HCT116 (cell line): ENCODE data around the gene GATB. TPM values are rescaled to one million over a fixed set of nuclear protein-coding genes. Genes with fewer than 3 reads are reported as not detected.
A peak's percentile ranks its signal among the peaks of the same experiment; 100 is the strongest.

Source experiments
- ATAC-seq: fragments of 200-7000 bp; cut with Tn5 transposase; 2 replicates; pipeline ENCODE4 v1.9.1; 2020; ENCODE audit warnings: mild to moderate bottlenecking, moderate library complexity
- BruUV-seq: library from RNA; stranded (reverse); fragments of 400-500 nt; replicated peaks from 2 replicates; lab custom pipeline; 2021; lab: Mats Ljungman, UMichigan
- CTCF ChIA-PET: fragments of 300-600 bp; sonication (Branson Sonifier 250); formaldehyde crosslinking; loops from one replicate; lab custom pipeline; 2021; ENCODE audit warnings: antibody characterized with exemption; lab: Charles Lee
- POLR2A ChIA-PET: fragments of 300-600, 350-600 bp; sonication (Branson Sonifier 250); formaldehyde crosslinking; loops from one replicate; lab custom pipeline; 2021; ENCODE audit warnings: antibody characterized with exemption; lab: Charles Lee
- RAD21 ChIA-PET, 2 experiments: fragments of 300-600 bp; sonication (Branson Sonifier 250); formaldehyde crosslinking; loops; one replicate each; lab custom pipeline; 2023; ENCODE audit warnings: low total read pairs in 2 of 2; ENCODE audit not compliant: uncharacterized antibody in 2 of 2, unreplicated experiment in 2 of 2, low non-redundant PET in 1 of 2; lab: Charles Lee
- DNase-seq: peaks from one replicate; pipeline ENCODE4 v3.0.0-alpha.2; 2010; ENCODE audit warnings: low read depth, low spot score
- H2AFZ ChIP-seq: fragments of 200-600 bp; shearing (Covaris generic), sonication (generic); 2 replicates; pipeline ENCODE4 v1.6.1; 2017; ENCODE audit warnings: low read depth, mixed run types, mixed read lengths, antibody characterized with exemption, low read length; ENCODE audit not compliant: poor library complexity, severe bottlenecking
- H3K27ac ChIP-seq: 2 replicates; pipeline ENCODE4 v1.5.1; 2012; ENCODE audit warnings: low read depth, low read length
- H3K27me3 ChIP-seq: fragments of 200-600 bp; sonication (generic); 2 replicates; pipeline ENCODE4 v1.6.1; 2016; ENCODE audit warnings: mixed run types, low read length, mixed read lengths; ENCODE audit not compliant: insufficient read depth
- H3K36me3 ChIP-seq, 2 experiments: fragments of 200-500 bp in 1 of 2; fragments of 200-600 bp in 1 of 2; sonication (Bioruptor generic) in 1 of 2; sonication (generic) in 1 of 2; 2 replicates each; pipeline versions ENCODE4 v1.5.1 to v1.6.1; 2014 to 2016; ENCODE audit warnings: low read length in 2 of 2, inconsistent platforms in 1 of 2, mixed read lengths in 1 of 2, mixed run types in 1 of 2; ENCODE audit not compliant: insufficient read depth in 2 of 2, control insufficient read depth in 1 of 2
- H3K4me1 ChIP-seq, 2 experiments: fragments of 200-600 bp in 1 of 2; sonication (generic) in 1 of 2; 2 replicates each; pipeline versions ENCODE4 v1.5.1 to v1.6.1; 2012 to 2017; ENCODE audit warnings: low read length in 2 of 2, inconsistent platforms in 1 of 2, mild to moderate bottlenecking in 1 of 2, mixed read lengths in 1 of 2, mixed run types in 1 of 2, moderate library complexity in 1 of 2; ENCODE audit not compliant: insufficient read depth in 2 of 2, control insufficient read depth in 1 of 2
- H3K4me2 ChIP-seq: fragments of 200-600 bp; sonication (generic); 2 replicates; pipeline ENCODE4 v1.6.1; 2017; ENCODE audit warnings: mixed run types, low read length, mixed read lengths
- H3K4me3 ChIP-seq, 2 experiments: fragments of 200-600 bp in 1 of 2; sonication (generic) in 1 of 2; replicated peaks in 1 of 2; 2 replicates each; pipeline ENCODE4 v1.5.1; 2011 to 2016; ENCODE audit warnings: low read length in 2 of 2, control low read depth in 1 of 2, low read depth in 1 of 2, mild to moderate bottlenecking in 1 of 2, mixed read lengths in 1 of 2, mixed run types in 1 of 2
- H3K79me2 ChIP-seq: fragments of 200-600 bp; sonication (generic); 2 replicates; pipeline ENCODE4 v1.6.1; 2017; ENCODE audit warnings: mild to moderate bottlenecking, mixed run types, low read length, moderate library complexity, mixed read lengths; ENCODE audit not compliant: insufficient read depth
- H3K9ac ChIP-seq: fragments of 200-600 bp; sonication (generic); 2 replicates; pipeline ENCODE4 v1.6.1; 2016; ENCODE audit warnings: low read length, mixed read lengths
- H3K9me2 ChIP-seq: fragments of 200-600 bp; sonication (generic), shearing (Covaris generic); 2 replicates; pipeline ENCODE4 v1.6.1; 2017; ENCODE audit warnings: mixed run types, mild to moderate bottlenecking, moderate library complexity; ENCODE audit not compliant: insufficient read depth
- H3K9me3 ChIP-seq, 2 experiments: fragments of 200-500 bp in 1 of 2; fragments of 200-600 bp in 1 of 2; sonication (Bioruptor generic) in 1 of 2; sonication (generic) in 1 of 2; 2 replicates each; pipeline ENCODE4 v1.6.1; 2014 to 2017; ENCODE audit warnings: low read length in 2 of 2, mixed read lengths in 2 of 2, inconsistent platforms in 1 of 2, low read depth in 1 of 2, mild to moderate bottlenecking in 1 of 2, mixed run types in 1 of 2, moderate library complexity in 1 of 2; ENCODE audit not compliant: control insufficient read depth in 1 of 2, insufficient read depth in 1 of 2
- H4K20me1 ChIP-seq: fragments of 200-600 bp; sonication (generic), shearing (Covaris generic); 2 replicates; pipeline ENCODE4 v1.6.1; 2017; ENCODE audit warnings: mixed run types, mild to moderate bottlenecking, moderate library complexity; ENCODE audit not compliant: insufficient read depth
- EGR1 ChIP-seq: IDR thresholded peaks from 2 replicates; pipeline ENCODE4 v1.6.1; 2012; ENCODE audit warnings: low read depth
- JUND ChIP-seq: IDR thresholded peaks from 2 replicates; pipeline ENCODE4 v1.6.1; 2012
- POLR2AphosphoS5 ChIP-seq: IDR thresholded peaks from 2 replicates; pipeline ENCODE4 v1.6.1; 2011; ENCODE audit warnings: mild to moderate bottlenecking, low read depth, low read length, moderate library complexity
- SP1 ChIP-seq: IDR thresholded peaks from 2 replicates; pipeline ENCODE4 v1.6.1; 2012; ENCODE audit warnings: low read depth
- ZBTB33 ChIP-seq: IDR thresholded peaks from 2 replicates; pipeline ENCODE4 v1.6.1; 2011; ENCODE audit warnings: mild to moderate bottlenecking, low read length, moderate library complexity; ENCODE audit not compliant: insufficient replicate concordance; ENCODE audit errors: extremely low read depth
- ZFX ChIP-seq: fragments of 450-650 bp; IDR thresholded peaks from 2 replicates; pipeline ENCODE4 v1.6.1; 2017
- intact Hi-C: fragments of 100-400 bp; cut with micrococcal nuclease; formaldehyde crosslinking; loops from 2 replicates; pipeline ENCODE4 v1.10.0; 2022
- total RNA-seq: library from RNA; stranded (reverse); gene quantifications from one replicate; pipeline ENCODE4 v1.2.1, GENCODE V29; 2021; ENCODE audit not compliant: unreplicated experiment

GATB gene
- total RNA-seq, 1 experiment from 2014 or later = 29.3 TPM

GRCh38 chr4:151809716-151810115 lies 48.9 kb upstream of the GATB start:
- BruUV-seq = no TSS peak
- Histone ChIP-seq H3K9me3 (no peaks in the 10 kb centered on the region), H3K9me2 (no peaks in the 10 kb centered on the region), H3K36me3 (no peaks in the 10 kb centered on the region), H3K9ac (no peak overlapping the region), H3K79me2 (no peaks in the 10 kb centered on the region), H3K4me3 (no peak overlapping the region), H3K27me3 (no peaks in the 10 kb centered on the region), H4K20me1 (no peaks in the 10 kb centered on the region), H3K27ac (no peak overlapping the region), H2AFZ (no peak overlapping the region), H3K4me1 (peaks cover 4 to 19% of the 10 kb centered on the region in 2 experiments; a peak in 2 of 4 replicates), H3K4me2 (no peak overlapping the region)
- ChIA-PET RAD21 (no interaction called here), CTCF (interaction anchor here (3.0 kb wide), 1 partner anchor 8 kb away, joined by 16 read pairs; no protein-coding TSS in a partner anchor), POLR2A (no interaction called here)
- TF ChIP-seq POLR2AphosphoS5 = no peak
- TF ChIP-seq EGR1 = no peak
- no peak for TF ChIP-seq SP1
- no peak for TF ChIP-seq ZFX
- ATAC-seq (no peak), DNase-seq (no peak)
- intact Hi-C loops = no loop called here

- ATAC-seq = no peak
- no peaks in the 10 kb centered on the region for H3K9me2 ChIP-seq
- no peak for DNase-seq
- CTCF ChIA-PET = no interaction called here
- H3K9ac ChIP-seq = no peak overlapping the region
- peak overlapping the region; percentile 29 for H3K4me2 ChIP-seq
- H3K36me3 ChIP-seq = no peaks in the 10 kb centered on the region
- no peaks in the 10 kb centered on the region for H3K27me3 ChIP-seq
- H3K4me1 ChIP-seq = peaks cover 4 to 19% of the 10 kb centered on the region in 2 experiments; a peak in 2 of 4 replicates
- H3K4me3 ChIP-seq = no peak overlapping the region
- BruUV-seq = no TSS peak
- no peaks in the 10 kb centered on the region for H3K9me3 ChIP-seq
- H4K20me1 ChIP-seq = no peaks in the 10 kb centered on the region
- RAD21 ChIA-PET = no interaction called here
- no peak for TF ChIP-seq JUND
- peak; percentile 3; the same call in 1 of the 2 replicates for TF ChIP-seq SP1
- no peak for TF ChIP-seq ZBTB33
- intact Hi-C loops = no loop called here
- no peak overlapping the region for H2AFZ ChIP-seq
- no peak overlapping the region for H3K27ac ChIP-seq
- no peaks in the 10 kb centered on the region for H3K79me2 ChIP-seq
- POLR2A ChIA-PET = no interaction called here
These were observed 47.7 kb upstream of the GATB start for GRCh38 chr4:151808542-151808941.
